ENCODE measurements around the gene IGFBP4. TPM values are rescaled to one million over a fixed set of nuclear protein-coding genes. Genes with fewer than 3 reads are reported as not detected.
A peak's percentile ranks its signal among the peaks of the same experiment; 100 is the strongest.

The IGFBP4 gene
- total and polyA plus RNA-seq, 2 of the 13 experiments (the other 11 are each of a cell fraction or from before 2014, with no cell fraction given) = 4.1 to 49.0 TPM

- TF ChIP-seq E2F2 (CRISPR knock-in tag; IDR thresholded peaks at IDR 0.05; ENCODE audit: borderline replicate concordance) (no peak), ZNF263 (CRISPR knock-in tag; IDR thresholded peaks at IDR 0.05) (no peak; the same call in 1 of the 2 replicates), SMAD3 (CRISPR knock-in tag; IDR thresholded peaks at IDR 0.05) (peak; percentile 75; the same call in 1 of the 2 replicates), ZBTB25 (CRISPR knock-in tag; IDR thresholded peaks at IDR 0.05) (peak; percentile 84; the same call in 1 of the 2 replicates), HNRNPK (IDR thresholded peaks at IDR 0.05; ENCODE audit: low read depth, low read length, poor library complexity, severe bottlenecking) (no peak), REXO4 (CRISPR knock-in tag; IDR thresholded peaks at IDR 0.05; ENCODE audit: borderline replicate concordance) (no peak), SIN3B (IDR thresholded peaks at IDR 0.05; ENCODE audit: low read length) (no peak), FUBP1 (CRISPR knock-in tag; IDR thresholded peaks at IDR 0.05; ENCODE audit: borderline replicate concordance) (no peak), MXD4 (CRISPR knock-in tag; IDR thresholded peaks at IDR 0.05) (peak; percentile 97), PATZ1 (CRISPR knock-in tag; IDR thresholded peaks at IDR 0.05) (peak; percentile 80), ZFP37 (CRISPR knock-in tag; IDR thresholded peaks at IDR 0.05; ENCODE audit: borderline replicate concordance) (peak; percentile 70; the same call in 1 of the 2 replicates), HDAC2 (CRISPR knock-in tag; IDR thresholded peaks at IDR 0.05) (peak; percentile 97), ZZZ3 (CRISPR knock-in tag; IDR thresholded peaks at IDR 0.05; ENCODE audit: borderline replicate concordance) (peak; percentile 33; the same call in 1 of the 2 replicates), MTA3 (CRISPR knock-in tag; IDR thresholded peaks at IDR 0.05) (no peak), SYNCRIP (IDR thresholded peaks at IDR 0.05; ENCODE audit: insufficient read depth, low read depth, low read length) (no peak), ZBTB7B (CRISPR knock-in tag; IDR thresholded peaks at IDR 0.05) (peak; percentile 69; the same call in 1 of the 2 replicates), ZNF598 (CRISPR knock-in tag; IDR thresholded peaks at IDR 0.05; ENCODE audit: borderline replicate concordance) (peak; percentile 15; the same call in 1 of the 2 replicates), NFAT5 (CRISPR knock-in tag; IDR thresholded peaks at IDR 0.05) (no peak)
Measured at GRCh38 chr17:40448639-40449261, 5.5 kb downstream of the IGFBP4 start (continued).

All from HepG2 (cell line).